Measurements from ENCODE around the gene GNAT3.

- TF ChIP-seq ATF3 (IDR thresholded peaks at IDR 0.05) (no peak), POLR2A (IDR thresholded peaks at IDR 0.05; ENCODE audit: borderline replicate concordance, extremely low read depth, insufficient read depth, insufficient read length) (no peak), REST (IDR thresholded peaks at IDR 0.05; ENCODE audit: low read depth) (no peak), POLR2AphosphoS5 (IDR thresholded peaks at IDR 0.05; ENCODE audit: low read depth, low read length) (no peak), ZFX (IDR thresholded peaks at IDR 0.05) (no peak), MAX (IDR thresholded peaks at IDR 0.05) (no peak), SP1 (IDR thresholded peaks at IDR 0.05; ENCODE audit: low read depth) (no peak), CTCF (IDR thresholded peaks at IDR 0.05 in 2 of 3, conservative IDR thresholded peaks at IDR 0.05 in 1 of 3; ENCODE audit: borderline replicate concordance in 1 of 3, insufficient read depth in 1 of 3, low read depth in 2 of 3, low read length in 2 of 3) (no peak), ZNF274 (IDR thresholded peaks at IDR 0.05; ENCODE audit: low read depth, low read length) (no peak), CBX3 (IDR thresholded peaks at IDR 0.05; ENCODE audit: low read depth) (no peak), RAD21 (IDR thresholded peaks at IDR 0.05; ENCODE audit: low read depth) (no peak), EZH2 (IDR thresholded peaks at IDR 0.05) (no peak)
These were observed 46.3 kb upstream of the GNAT3 start for GRCh38 chr7:80558116-80558515.

Measured in HCT116 (cell line).